GM12874 (cell line): ENCODE measurements around the gene IL3.

Experiments used
- TF ChIP-seq, protein P1 (sequence below): IDR thresholded peaks from 2 replicates; pipeline ENCODE4 v1.5.1; 2011; ENCODE audit warnings: low read depth, mild to moderate bottlenecking, control low read depth, low read length, moderate library complexity; ENCODE audit not compliant: insufficient read depth

IL3 gene

GRCh38 chr5:132103969-132104391 lies 43.5 kb downstream of the IL3 start:
- TF ChIP-seq, protein P1, sequence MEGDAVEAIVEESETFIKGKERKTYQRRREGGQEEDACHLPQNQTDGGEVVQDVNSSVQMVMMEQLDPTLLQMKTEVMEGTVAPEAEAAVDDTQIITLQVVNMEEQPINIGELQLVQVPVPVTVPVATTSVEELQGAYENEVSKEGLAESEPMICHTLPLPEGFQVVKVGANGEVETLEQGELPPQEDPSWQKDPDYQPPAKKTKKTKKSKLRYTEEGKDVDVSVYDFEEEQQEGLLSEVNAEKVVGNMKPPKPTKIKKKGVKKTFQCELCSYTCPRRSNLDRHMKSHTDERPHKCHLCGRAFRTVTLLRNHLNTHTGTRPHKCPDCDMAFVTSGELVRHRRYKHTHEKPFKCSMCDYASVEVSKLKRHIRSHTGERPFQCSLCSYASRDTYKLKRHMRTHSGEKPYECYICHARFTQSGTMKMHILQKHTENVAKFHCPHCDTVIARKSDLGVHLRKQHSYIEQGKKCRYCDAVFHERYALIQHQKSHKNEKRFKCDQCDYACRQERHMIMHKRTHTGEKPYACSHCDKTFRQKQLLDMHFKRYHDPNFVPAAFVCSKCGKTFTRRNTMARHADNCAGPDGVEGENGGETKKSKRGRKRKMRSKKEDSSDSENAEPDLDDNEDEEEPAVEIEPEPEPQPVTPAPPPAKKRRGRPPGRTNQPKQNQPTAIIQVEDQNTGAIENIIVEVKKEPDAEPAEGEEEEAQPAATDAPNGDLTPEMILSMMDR = no peak

- TF ChIP-seq, protein P1 = no peak
Observed at GRCh38 chr5:132104556-132104955, 44.1 kb downstream of the IL3 start.

- TF ChIP-seq, protein P1 = no peak
Observed at GRCh38 chr5:132105688-132106087, 45.2 kb downstream of the IL3 start.

- TF ChIP-seq, protein P1 = no peak
Observed at GRCh38 chr5:132109494-132110053, 49.1 kb downstream of the IL3 start.

- TF ChIP-seq, protein P1 = no peak
Observed at GRCh38 chr5:132110195-132110594, 49.7 kb downstream of the IL3 start.

DNA sequence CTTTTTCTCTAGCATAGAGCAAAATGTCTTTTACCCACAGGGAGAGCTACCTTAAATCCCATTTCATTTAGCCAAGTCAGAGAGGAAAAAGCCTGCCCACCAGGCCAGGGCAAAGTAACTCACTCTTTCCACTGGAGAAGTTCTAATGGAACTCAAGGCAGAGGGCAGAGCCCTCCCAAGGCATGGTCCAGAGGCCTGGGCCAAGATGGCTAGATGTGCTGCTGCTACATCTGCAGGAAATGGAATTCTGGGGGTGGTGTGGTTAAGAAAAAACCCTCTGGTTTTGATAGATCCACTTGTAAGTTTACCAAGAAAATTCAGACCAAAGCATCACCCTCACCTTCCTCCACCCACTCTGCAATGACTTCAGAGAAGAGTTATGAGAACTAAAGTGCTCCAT lies 50.5 kb downstream of the IL3 start:
- TF ChIP-seq, protein P1 = no peak

DNA sequence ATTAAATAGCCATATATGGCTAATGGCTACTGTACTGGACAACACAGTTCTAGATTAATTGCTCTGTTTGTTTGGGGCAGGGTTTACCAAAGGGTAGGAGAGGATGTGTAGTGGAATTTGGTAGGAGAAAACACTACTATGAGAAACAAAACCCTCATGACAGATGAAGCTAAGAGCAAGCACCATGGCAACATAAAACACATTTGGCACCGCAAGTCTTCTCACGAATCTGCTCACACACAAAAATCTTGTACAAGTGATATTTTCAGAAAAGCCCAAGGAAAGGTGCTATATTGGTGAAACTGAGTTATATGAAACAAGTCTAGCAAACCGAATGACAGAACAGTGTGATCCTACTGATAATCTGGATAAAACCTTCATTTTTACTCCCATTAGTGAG lies 51.7 kb downstream of the IL3 start:
- TF ChIP-seq, protein P1 = no peak
